Liver (tissue), 3 donors: ENCODE measurements around the gene FRS3.

Experiments used
- FOXA1 ChIP-seq: IDR thresholded peaks from 2 replicates; pipeline ENCODE4 v1.6.1; 2016; ENCODE audit warnings: antibody characterized with exemption
- GABPA ChIP-seq, 2 donors: IDR thresholded peaks in 1 of 2; conservative IDR thresholded peaks in 1 of 2; 2 replicates each; pipeline ENCODE4 v1.6.1; 2016; ENCODE audit warnings: antibody characterized with exemption in 2 of 2, mild to moderate bottlenecking in 1 of 2, moderate library complexity in 1 of 2
- HNF4A ChIP-seq, 2 donors: conservative IDR thresholded peaks; 2 replicates each; pipeline ENCODE4 v1.6.1; 2016; ENCODE audit warnings: antibody characterized with exemption in 2 of 2, mild to moderate bottlenecking in 2 of 2
- JUND ChIP-seq, 2 donors: IDR thresholded peaks; 2 replicates each; pipeline ENCODE4 v1.6.1; 2016; ENCODE audit warnings: antibody characterized with exemption in 2 of 2
- MAX ChIP-seq: IDR thresholded peaks from 2 replicates; pipeline ENCODE4 v1.6.1; 2016; ENCODE audit warnings: antibody characterized with exemption
- RAD21 ChIP-seq, 2 donors: IDR thresholded peaks; 2 replicates each; pipeline ENCODE4 v1.6.1; 2016; ENCODE audit warnings: antibody characterized with exemption in 2 of 2, mild to moderate bottlenecking in 2 of 2
- RXRA ChIP-seq, 2 donors: IDR thresholded peaks; 2 replicates each; pipeline ENCODE4 v1.6.1; 2017 to 2018; ENCODE audit warnings: antibody characterized with exemption in 2 of 2, mild to moderate bottlenecking in 1 of 2
- SP1 ChIP-seq: IDR thresholded peaks from 2 replicates; pipeline ENCODE4 v1.6.1; 2018; ENCODE audit warnings: antibody characterized with exemption, mild to moderate bottlenecking
- TAF1 ChIP-seq: conservative IDR thresholded peaks from 2 replicates; pipeline ENCODE4 v1.6.1; 2016; ENCODE audit warnings: antibody characterized with exemption, mild to moderate bottlenecking
- YY1 ChIP-seq: IDR thresholded peaks from 2 replicates; pipeline ENCODE4 v1.6.1; 2016; ENCODE audit warnings: antibody characterized with exemption, mild to moderate bottlenecking
- ZBTB33 ChIP-seq: IDR thresholded peaks from 2 replicates; pipeline ENCODE4 v1.6.1; 2016; ENCODE audit warnings: antibody characterized with exemption
- TF ChIP-seq, protein P1 (sequence below): fragments of 150-350 bp; IDR thresholded peaks from 2 replicates; pipeline ENCODE4 v1.5.1; 2017; ENCODE audit warnings: improper control_type of control experiment, low read depth, low read length; ENCODE audit not compliant: missing input control
- TF ChIP-seq, protein P2 (sequence below): IDR thresholded peaks from 2 replicates; pipeline ENCODE4 v1.6.1; 2016; ENCODE audit warnings: antibody characterized with exemption, mild to moderate bottlenecking
- donor health status: healthy.
- donor health status: healthy.

GRCh38 chr6:41789390-41789724 is 9.7 kb upstream of the FRS3 start:
- no peak for TF ChIP-seq SP1
- TF ChIP-seq JUND (IDR thresholded peaks at IDR 0.05) = no peak
- TF ChIP-seq, protein P1, sequence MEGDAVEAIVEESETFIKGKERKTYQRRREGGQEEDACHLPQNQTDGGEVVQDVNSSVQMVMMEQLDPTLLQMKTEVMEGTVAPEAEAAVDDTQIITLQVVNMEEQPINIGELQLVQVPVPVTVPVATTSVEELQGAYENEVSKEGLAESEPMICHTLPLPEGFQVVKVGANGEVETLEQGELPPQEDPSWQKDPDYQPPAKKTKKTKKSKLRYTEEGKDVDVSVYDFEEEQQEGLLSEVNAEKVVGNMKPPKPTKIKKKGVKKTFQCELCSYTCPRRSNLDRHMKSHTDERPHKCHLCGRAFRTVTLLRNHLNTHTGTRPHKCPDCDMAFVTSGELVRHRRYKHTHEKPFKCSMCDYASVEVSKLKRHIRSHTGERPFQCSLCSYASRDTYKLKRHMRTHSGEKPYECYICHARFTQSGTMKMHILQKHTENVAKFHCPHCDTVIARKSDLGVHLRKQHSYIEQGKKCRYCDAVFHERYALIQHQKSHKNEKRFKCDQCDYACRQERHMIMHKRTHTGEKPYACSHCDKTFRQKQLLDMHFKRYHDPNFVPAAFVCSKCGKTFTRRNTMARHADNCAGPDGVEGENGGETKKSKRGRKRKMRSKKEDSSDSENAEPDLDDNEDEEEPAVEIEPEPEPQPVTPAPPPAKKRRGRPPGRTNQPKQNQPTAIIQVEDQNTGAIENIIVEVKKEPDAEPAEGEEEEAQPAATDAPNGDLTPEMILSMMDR = no peak
- TF ChIP-seq YY1 = no peak
- TF ChIP-seq, protein P2, sequence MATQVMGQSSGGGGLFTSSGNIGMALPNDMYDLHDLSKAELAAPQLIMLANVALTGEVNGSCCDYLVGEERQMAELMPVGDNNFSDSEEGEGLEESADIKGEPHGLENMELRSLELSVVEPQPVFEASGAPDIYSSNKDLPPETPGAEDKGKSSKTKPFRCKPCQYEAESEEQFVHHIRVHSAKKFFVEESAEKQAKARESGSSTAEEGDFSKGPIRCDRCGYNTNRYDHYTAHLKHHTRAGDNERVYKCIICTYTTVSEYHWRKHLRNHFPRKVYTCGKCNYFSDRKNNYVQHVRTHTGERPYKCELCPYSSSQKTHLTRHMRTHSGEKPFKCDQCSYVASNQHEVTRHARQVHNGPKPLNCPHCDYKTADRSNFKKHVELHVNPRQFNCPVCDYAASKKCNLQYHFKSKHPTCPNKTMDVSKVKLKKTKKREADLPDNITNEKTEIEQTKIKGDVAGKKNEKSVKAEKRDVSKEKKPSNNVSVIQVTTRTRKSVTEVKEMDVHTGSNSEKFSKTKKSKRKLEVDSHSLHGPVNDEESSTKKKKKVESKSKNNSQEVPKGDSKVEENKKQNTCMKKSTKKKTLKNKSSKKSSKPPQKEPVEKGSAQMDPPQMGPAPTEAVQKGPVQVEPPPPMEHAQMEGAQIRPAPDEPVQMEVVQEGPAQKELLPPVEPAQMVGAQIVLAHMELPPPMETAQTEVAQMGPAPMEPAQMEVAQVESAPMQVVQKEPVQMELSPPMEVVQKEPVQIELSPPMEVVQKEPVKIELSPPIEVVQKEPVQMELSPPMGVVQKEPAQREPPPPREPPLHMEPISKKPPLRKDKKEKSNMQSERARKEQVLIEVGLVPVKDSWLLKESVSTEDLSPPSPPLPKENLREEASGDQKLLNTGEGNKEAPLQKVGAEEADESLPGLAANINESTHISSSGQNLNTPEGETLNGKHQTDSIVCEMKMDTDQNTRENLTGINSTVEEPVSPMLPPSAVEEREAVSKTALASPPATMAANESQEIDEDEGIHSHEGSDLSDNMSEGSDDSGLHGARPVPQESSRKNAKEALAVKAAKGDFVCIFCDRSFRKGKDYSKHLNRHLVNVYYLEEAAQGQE = no peak
- no peak for TF ChIP-seq GABPA (IDR thresholded peaks at IDR 0.05 in 1 of 2, conservative IDR thresholded peaks at IDR 0.05 in 1 of 2)
- TF ChIP-seq RAD21 (IDR thresholded peaks at IDR 0.05) = no peak
- no peak for TF ChIP-seq TAF1
- no peak for TF ChIP-seq MAX
- TF ChIP-seq FOXA1 = no peak
- TF ChIP-seq RXRA (IDR thresholded peaks at IDR 0.05) = no peak
- no peak for TF ChIP-seq ZBTB33
- TF ChIP-seq HNF4A (conservative IDR thresholded peaks at IDR 0.05) = no peak
